Measurements from ENCODE around the gene PSMA7.

Gene PSMA7

DNA sequence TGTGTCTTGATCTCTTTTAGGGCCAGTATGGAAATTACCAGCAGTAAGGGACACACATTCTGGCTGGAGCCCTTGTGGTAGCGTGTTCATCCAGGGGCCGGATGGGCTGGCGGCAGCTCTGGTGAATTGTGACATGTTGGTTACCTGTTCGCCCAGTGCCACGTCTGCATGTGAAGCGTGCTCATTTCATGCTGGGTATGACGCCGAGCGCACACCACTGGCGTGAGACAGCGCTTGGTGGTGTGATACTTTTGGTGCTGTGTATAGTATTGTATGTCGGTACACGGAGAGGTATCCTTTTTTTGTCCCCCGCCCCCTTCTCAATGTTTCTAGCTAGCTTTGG, 35.9 kb upstream of the PSMA7 start:
- no peak overlapping the region for H3K9ac ChIP-seq (ENCODE audit: low read length)

DNA sequence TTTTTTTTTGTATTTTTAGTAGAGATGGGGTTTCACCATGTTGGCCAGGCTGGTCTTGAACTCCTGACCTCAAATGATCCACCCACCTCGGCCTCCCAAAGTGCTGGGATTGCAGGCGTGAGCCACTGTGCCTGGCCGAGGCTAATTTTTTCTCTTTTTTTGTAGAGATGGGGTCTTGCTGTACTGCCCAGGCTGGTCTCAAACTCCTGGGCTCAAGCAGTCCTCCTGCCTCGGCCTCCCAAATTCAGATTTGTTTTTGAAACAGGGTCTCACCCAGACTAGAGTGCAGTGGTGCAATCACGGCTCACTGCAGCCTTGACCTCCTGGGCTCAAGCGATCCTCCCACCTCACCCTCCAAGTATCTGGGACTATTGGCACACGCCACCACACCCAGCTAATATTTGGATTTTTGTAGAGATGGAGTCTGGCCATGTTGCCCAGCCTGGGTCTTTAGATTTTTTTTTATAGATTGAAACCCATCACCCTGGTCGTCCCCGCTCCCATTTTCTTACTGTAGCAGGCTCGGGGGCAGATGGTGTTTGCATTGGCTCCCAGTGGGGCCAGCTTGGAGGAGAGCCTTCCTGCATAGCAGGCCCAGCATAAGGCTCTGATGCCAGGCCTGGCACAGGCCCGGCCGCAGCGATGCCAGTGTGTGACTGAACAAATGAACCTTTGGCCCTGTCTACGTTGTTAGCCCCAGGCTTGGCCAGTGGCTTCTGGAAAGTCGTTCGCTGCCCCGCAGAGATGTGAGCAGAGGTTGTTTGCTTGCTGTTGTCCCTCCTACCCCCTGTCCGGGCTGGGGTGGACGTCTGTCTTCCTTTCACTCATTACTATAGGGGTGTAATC, 35.3 kb upstream of the PSMA7 start:
- Histone ChIP-seq H3K36me3 (ENCODE audit: control insufficient read depth, insufficient read depth, low read length, severe bottlenecking) (peaks cover 23% of the 10 kb centered on the region), H3K4me3 (ENCODE audit: low read length) (no peak overlapping the region), H3K9ac (ENCODE audit: low read length) (no peak overlapping the region), H3K9me3 (ENCODE audit: control insufficient read depth, low read length) (no peaks in the 10 kb centered on the region), H3K27me3 (replicated peaks; ENCODE audit: control insufficient read depth, insufficient read depth, low read length) (no peaks in the 10 kb centered on the region), H3K4me1 (ENCODE audit: control insufficient read depth, insufficient read depth, low read length) (peaks cover 8% of the 10 kb centered on the region)
- DNase-seq (ENCODE audit: low read depth): no peak

More for the DNA sequence above, 35.9 kb upstream of the PSMA7 start:
- Histone ChIP-seq H3K9me3 (ENCODE audit: control insufficient read depth, low read length) (no peaks in the 10 kb centered on the region), H3K36me3 (ENCODE audit: control insufficient read depth, insufficient read depth, low read length, severe bottlenecking) (peaks cover 23% of the 10 kb centered on the region), H3K4me3 (ENCODE audit: low read length) (no peak overlapping the region), H3K4me1 (ENCODE audit: control insufficient read depth, insufficient read depth, low read length) (peaks cover 13% of the 10 kb centered on the region), H3K27me3 (replicated peaks; ENCODE audit: control insufficient read depth, insufficient read depth, low read length) (no peaks in the 10 kb centered on the region)
- DNase-seq (ENCODE audit: low read depth): no peak

DNA sequence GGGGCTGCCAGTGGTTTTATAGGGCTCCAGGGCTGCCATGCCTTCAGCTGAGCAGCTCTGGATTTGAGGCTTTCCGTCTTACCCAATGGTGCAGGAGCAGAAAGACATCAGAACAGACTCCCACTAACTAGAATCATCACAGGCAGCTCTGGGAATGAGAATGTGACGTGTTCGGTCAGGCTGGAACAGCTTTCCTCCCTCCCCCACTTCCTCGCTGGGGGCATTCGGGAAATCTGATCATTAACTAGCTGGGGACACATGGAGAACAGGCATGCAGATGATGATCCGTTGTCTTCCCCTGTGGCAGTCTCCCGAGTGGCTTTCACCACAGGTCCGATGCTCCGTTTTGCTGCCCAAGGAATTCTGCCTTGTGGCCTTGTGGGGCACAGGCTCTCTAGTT, 34.1 kb upstream of the PSMA7 start:
- no peak overlapping the region for H3K4me3 ChIP-seq (ENCODE audit: low read length)
- no peak overlapping the region for H3K9ac ChIP-seq (ENCODE audit: low read length)
- H3K36me3 ChIP-seq (ENCODE audit: control insufficient read depth, insufficient read depth, low read length, severe bottlenecking): peaks cover 28% of the 10 kb centered on the region
- H3K27me3 ChIP-seq (replicated peaks; ENCODE audit: control insufficient read depth, insufficient read depth, low read length): no peaks in the 10 kb centered on the region
- H3K4me1 ChIP-seq (ENCODE audit: control insufficient read depth, insufficient read depth, low read length): peaks cover 6% of the 10 kb centered on the region
- DNase-seq (ENCODE audit: low read depth): no peak
- H3K9me3 ChIP-seq (ENCODE audit: control insufficient read depth, low read length): no peaks in the 10 kb centered on the region

DNA sequence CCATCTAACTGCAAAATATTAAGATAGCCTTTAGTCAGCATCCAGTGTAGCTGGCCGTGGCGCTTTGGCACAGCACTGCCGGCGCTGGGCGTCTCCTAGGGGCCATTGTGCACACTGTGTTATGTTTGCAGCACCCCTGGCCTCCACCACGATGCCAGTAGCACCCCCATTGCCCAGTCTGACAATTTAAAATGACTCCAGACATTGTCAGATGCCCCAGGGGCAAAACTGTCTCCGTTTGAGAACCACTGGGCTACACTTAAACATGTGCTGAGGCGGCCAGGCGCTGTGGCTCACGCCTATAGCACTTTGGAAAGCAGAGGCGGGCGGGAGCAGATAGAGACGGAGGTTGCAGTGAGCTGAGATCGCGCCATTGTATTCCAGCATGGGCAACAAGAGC, 33.7 kb upstream of the PSMA7 start:
- no peak for DNase-seq (ENCODE audit: low read depth)

DNA sequence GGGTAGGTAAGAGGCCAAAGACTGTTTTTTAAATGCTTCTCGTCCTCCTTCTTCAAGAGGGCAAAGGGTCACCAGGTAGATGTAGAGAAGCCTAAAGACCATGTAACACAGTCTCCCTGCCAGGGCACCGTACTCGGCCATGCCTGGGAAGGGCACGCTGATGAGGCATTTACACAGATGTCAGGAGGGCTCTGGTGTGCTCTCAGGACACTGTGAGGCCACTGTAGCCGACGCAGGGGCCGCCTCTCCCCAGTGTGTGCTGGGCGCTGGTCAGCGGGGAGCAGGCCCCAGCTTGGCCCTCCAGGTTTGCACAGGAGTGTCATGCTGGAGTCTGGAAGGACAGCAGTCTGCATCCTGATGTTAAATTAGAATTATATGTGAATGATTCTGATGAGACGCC, 32.5 kb upstream of the PSMA7 start:
- Histone ChIP-seq H3K27me3 (replicated peaks; ENCODE audit: control insufficient read depth, insufficient read depth, low read length) (no peaks in the 10 kb centered on the region), H3K4me1 (ENCODE audit: control insufficient read depth, insufficient read depth, low read length) (no peaks in the 10 kb centered on the region), H3K9me3 (ENCODE audit: control insufficient read depth, low read length) (no peaks in the 10 kb centered on the region), H3K4me3 (ENCODE audit: low read length) (no peak overlapping the region), H3K36me3 (ENCODE audit: control insufficient read depth, insufficient read depth, low read length, severe bottlenecking) (peaks cover 33% of the 10 kb centered on the region), H3K9ac (ENCODE audit: low read length) (no peak overlapping the region)
- DNase-seq (ENCODE audit: low read depth): no peak

More for the DNA sequence above, 33.7 kb upstream of the PSMA7 start:
- peaks cover 28% of the 10 kb centered on the region for H3K36me3 ChIP-seq (ENCODE audit: control insufficient read depth, insufficient read depth, low read length, severe bottlenecking)
- peaks cover 3% of the 10 kb centered on the region for H3K4me1 ChIP-seq (ENCODE audit: control insufficient read depth, insufficient read depth, low read length)
- H3K9ac ChIP-seq (ENCODE audit: low read length): no peak overlapping the region
- no peaks in the 10 kb centered on the region for H3K9me3 ChIP-seq (ENCODE audit: control insufficient read depth, low read length)
- H3K27me3 ChIP-seq (replicated peaks; ENCODE audit: control insufficient read depth, insufficient read depth, low read length): no peaks in the 10 kb centered on the region
- H3K4me3 ChIP-seq (ENCODE audit: low read length): no peak overlapping the region

DNA sequence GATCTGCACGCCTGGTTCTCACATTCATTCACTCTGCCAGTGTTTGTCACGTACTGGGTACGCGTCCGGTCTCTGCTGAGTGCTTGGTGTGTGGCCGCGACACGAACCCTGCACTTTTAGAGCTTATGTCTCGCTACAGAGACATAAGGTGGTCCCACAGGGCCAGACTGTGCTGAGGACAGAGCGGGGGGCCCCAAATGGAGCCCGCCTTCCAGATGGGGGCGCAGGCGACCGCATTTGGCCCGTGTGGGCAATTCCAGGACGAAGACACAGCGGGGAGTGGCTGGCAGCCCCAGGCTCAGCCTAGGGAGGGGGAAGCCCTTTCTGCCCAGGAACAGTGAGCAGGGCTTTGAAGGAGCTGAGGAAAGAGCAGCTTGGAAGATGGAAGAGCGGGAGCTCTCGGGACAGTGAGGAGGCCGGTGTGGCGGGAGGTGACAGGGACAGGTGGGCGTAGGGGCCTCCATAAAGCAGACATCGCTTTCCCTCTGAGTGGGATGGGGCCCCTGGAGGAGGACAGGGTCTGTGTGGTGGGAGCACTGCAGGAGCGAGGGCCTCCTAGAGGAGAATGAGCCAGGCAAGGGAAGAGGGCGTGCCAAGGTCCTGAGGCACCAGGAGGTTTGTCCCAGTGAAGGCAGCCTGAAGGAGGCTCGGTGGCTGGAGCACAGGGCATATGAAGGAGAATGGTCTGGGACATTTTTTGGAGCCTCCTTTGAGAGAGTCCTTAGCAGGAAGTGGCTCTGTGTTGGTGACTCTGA, 31.9 kb upstream of the PSMA7 start:
- Histone ChIP-seq H3K4me1 (ENCODE audit: control insufficient read depth, insufficient read depth, low read length) (no peaks in the 10 kb centered on the region), H3K36me3 (ENCODE audit: control insufficient read depth, insufficient read depth, low read length, severe bottlenecking) (peaks cover 29% of the 10 kb centered on the region), H3K9ac (ENCODE audit: low read length) (no peak overlapping the region), H3K27me3 (replicated peaks; ENCODE audit: control insufficient read depth, insufficient read depth, low read length) (no peaks in the 10 kb centered on the region), H3K9me3 (ENCODE audit: control insufficient read depth, low read length) (no peaks in the 10 kb centered on the region), H3K4me3 (ENCODE audit: low read length) (no peak overlapping the region)
- DNase-seq (ENCODE audit: low read depth): no peak

DNA sequence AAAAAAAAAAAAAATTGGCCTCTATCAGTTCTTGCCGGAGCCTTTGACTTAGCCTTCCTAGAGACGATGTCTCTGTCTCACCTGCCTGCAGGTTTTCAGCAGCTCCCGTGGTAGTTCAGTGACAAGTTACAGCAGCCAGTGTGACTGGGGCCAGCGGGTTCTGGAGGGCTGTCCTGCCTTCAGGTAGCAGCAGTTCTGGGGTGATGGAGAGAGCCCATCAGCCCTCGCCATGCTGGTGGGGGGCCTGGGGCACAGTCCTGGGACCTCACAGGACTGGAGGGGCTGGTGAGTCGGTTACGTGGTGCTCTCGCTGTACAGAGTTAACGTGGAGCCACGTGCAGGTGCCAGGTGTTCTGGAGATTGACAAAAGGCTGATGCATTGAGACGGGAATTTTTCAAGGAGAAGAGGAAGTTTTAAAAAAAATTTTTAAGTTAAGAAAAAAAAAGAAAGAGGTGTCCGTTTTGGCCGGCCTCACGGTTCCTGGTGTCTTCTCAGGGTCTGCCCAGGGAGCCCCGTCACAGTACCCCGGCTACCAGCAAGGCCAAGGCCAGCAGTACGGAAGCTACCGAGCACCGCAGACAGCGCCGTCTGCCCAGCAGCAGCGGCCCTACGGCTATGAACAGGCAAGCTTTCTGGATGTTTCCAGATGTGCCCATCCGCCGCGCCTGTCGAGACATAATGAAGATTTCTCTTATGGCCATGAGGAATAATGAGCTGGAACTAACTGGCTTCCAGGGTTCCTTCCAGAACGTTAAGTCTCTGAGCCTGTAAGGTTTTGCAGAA, 31.0 kb upstream of the PSMA7 start:
- no peaks in the 10 kb centered on the region for H3K27me3 ChIP-seq (replicated peaks; ENCODE audit: control insufficient read depth, insufficient read depth, low read length)
- H3K36me3 ChIP-seq (ENCODE audit: control insufficient read depth, insufficient read depth, low read length, severe bottlenecking): peaks cover 32% of the 10 kb centered on the region
- H3K9me3 ChIP-seq (ENCODE audit: control insufficient read depth, low read length): no peaks in the 10 kb centered on the region
- H3K9ac ChIP-seq (ENCODE audit: low read length): no peak overlapping the region
- H3K4me1 ChIP-seq (ENCODE audit: control insufficient read depth, insufficient read depth, low read length): no peaks in the 10 kb centered on the region
- no peak overlapping the region for H3K4me3 ChIP-seq (ENCODE audit: low read length)
- no peak for DNase-seq (ENCODE audit: low read depth)

DNA sequence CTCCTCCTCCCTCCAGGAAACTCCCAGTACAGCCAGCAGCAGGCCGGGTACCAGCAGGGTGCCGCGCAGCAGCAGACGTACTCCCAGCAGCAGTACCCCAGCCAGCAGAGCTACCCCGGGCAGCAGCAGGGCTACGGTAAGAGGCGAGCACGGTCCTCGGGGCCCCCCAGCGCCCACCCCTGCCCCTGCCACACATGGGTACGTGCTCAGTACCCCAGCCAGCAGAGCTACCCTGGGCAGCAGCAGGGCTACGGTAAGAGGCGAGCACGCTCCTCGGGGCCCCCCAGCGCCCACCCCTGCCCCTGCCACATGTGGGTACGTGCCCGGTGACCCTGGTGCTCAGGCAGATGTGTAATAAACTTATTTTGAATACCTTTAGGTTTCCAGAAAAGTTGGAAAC, 29.5 kb upstream of the PSMA7 start:
- H3K36me3 ChIP-seq (ENCODE audit: control insufficient read depth, insufficient read depth, low read length, severe bottlenecking): peaks cover 44% of the 10 kb centered on the region

DNA sequence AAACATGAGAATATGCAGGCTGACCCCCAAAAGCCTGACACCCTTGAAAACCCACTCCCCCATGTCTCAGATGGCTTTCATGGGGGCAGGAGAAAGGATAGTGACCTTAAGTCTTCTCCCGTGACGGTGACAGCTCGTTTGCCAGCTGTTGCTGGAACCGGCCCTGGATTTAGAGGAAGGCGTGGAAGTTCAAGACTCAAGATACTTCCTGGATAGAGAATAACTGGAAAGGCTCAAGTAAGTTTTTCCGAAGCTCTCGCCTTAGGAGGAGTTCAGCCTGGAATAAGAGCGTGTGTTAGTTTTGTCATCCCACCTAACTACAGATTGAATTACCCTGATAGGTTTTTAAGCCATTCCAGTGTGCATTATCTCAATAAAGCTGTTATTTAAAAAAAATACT, 28.1 kb upstream of the PSMA7 start:
- DNase-seq (ENCODE audit: low read depth): no peak
- H3K36me3 ChIP-seq (ENCODE audit: control insufficient read depth, insufficient read depth, low read length, severe bottlenecking): peaks cover 44% of the 10 kb centered on the region
- H3K4me1 ChIP-seq (ENCODE audit: control insufficient read depth, insufficient read depth, low read length): peaks cover 2% of the 10 kb centered on the region
- H3K27me3 ChIP-seq (replicated peaks; ENCODE audit: control insufficient read depth, insufficient read depth, low read length): no peaks in the 10 kb centered on the region
- H3K9ac ChIP-seq (ENCODE audit: low read length): no peak overlapping the region
- no peaks in the 10 kb centered on the region for H3K9me3 ChIP-seq (ENCODE audit: control insufficient read depth, low read length)
- no peak overlapping the region for H3K4me3 ChIP-seq (ENCODE audit: low read length)

More for the DNA sequence above, 29.5 kb upstream of the PSMA7 start:
- H3K4me1 ChIP-seq (ENCODE audit: control insufficient read depth, insufficient read depth, low read length): no peaks in the 10 kb centered on the region
- no peaks in the 10 kb centered on the region for H3K9me3 ChIP-seq (ENCODE audit: control insufficient read depth, low read length)
- DNase-seq (ENCODE audit: low read depth): no peak
- H3K4me3 ChIP-seq (ENCODE audit: low read length): no peak overlapping the region
- H3K27me3 ChIP-seq (replicated peaks; ENCODE audit: control insufficient read depth, insufficient read depth, low read length): no peaks in the 10 kb centered on the region
- H3K9ac ChIP-seq (ENCODE audit: low read length): no peak overlapping the region

DNA sequence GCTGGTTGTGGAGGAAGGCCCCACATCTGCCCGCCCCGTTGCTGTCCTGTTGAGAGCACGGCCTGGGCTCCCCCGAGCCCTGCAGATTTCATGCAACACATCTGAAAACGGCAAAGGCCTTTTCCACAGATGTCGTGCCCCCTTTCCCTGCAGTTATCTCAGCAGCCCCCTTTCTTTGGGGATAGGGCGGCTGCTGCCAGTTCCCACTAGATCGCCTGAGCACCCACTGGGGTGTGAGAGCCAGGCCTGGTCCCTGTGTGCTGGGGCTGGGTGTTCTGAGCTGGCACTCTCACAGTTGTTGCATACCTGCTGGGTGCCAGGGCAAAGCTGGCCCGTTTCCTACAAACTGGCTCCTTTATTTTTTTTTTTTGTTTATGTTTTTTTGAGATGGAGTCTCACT, 27.3 kb upstream of the PSMA7 start:
- H3K9ac ChIP-seq (ENCODE audit: low read length): no peak overlapping the region
- H3K4me3 ChIP-seq (ENCODE audit: low read length): no peak overlapping the region
- H3K36me3 ChIP-seq (ENCODE audit: control insufficient read depth, insufficient read depth, low read length, severe bottlenecking): peaks cover 41% of the 10 kb centered on the region
- H3K27me3 ChIP-seq (replicated peaks; ENCODE audit: control insufficient read depth, insufficient read depth, low read length): no peaks in the 10 kb centered on the region
- peaks cover 8% of the 10 kb centered on the region for H3K4me1 ChIP-seq (ENCODE audit: control insufficient read depth, insufficient read depth, low read length)
- no peaks in the 10 kb centered on the region for H3K9me3 ChIP-seq (ENCODE audit: control insufficient read depth, low read length)
- no peak for DNase-seq (ENCODE audit: low read depth)

DNA sequence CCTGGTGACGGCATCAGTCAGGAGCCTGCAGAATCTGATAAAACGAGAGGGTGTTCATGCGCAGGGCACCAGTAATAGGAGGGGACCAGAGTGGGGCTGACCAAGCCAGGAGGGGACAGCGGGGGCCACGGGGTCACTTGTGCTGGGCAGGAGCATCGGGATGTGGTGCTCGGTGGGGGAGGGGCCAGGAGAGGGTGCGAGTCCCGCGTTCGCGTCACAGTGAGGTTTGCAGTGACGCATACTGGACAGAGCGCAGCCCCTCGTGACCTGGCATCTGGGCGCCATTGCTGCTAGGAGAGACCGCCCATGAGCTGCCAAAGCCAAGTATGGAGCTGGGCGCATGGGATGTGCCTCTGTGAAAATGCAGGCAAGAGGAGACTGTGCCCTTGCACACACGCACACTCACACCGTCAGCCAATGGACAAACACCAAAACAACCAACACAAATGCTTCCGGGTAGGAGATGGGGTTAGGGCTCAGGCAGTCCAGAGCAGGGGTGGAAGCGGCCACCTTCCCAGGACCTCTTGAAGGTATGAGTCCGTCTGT, 25.8 kb upstream of the PSMA7 start:
- DNase-seq (ENCODE audit: low read depth): no peak
- Histone ChIP-seq H3K9me3 (ENCODE audit: control insufficient read depth, low read length) (no peaks in the 10 kb centered on the region), H3K36me3 (ENCODE audit: control insufficient read depth, insufficient read depth, low read length, severe bottlenecking) (peaks cover 44% of the 10 kb centered on the region)

More for the DNA sequence above, 25.8 kb upstream of the PSMA7 start:
- H3K9ac ChIP-seq (ENCODE audit: low read length): no peak overlapping the region
- H3K4me1 ChIP-seq (ENCODE audit: control insufficient read depth, insufficient read depth, low read length): peaks cover 8% of the 10 kb centered on the region
- no peaks in the 10 kb centered on the region for H3K27me3 ChIP-seq (replicated peaks; ENCODE audit: control insufficient read depth, insufficient read depth, low read length)
- no peak overlapping the region for H3K4me3 ChIP-seq (ENCODE audit: low read length)

Measured in adipocyte (in vitro differentiated cells).